HCT116 (cell line): Measurements from ENCODE around the gene APLP1. TPM values are rescaled to one million over a fixed set of nuclear protein-coding genes. Genes with fewer than 3 reads are reported as not detected.

ENCODE experiments used
- ATAC-seq: fragments of 200-7000 bp; cut with Tn5 transposase; 2 replicates; pipeline ENCODE4 v1.9.1; 2020; ENCODE audit warnings: mild to moderate bottlenecking, moderate library complexity
- BruUV-seq: library from RNA; stranded (reverse); fragments of 400-500 nt; replicated peaks from 2 replicates; lab custom pipeline; 2021; lab: Mats Ljungman, UMichigan
- CTCF ChIA-PET: fragments of 300-600 bp; sonication (Branson Sonifier 250); formaldehyde crosslinking; loops from one replicate; lab custom pipeline; 2021; ENCODE audit warnings: antibody characterized with exemption; lab: Charles Lee
- POLR2A ChIA-PET: fragments of 300-600, 350-600 bp; sonication (Branson Sonifier 250); formaldehyde crosslinking; loops from one replicate; lab custom pipeline; 2021; ENCODE audit warnings: antibody characterized with exemption; lab: Charles Lee
- RAD21 ChIA-PET, 2 experiments: fragments of 300-600 bp; sonication (Branson Sonifier 250); formaldehyde crosslinking; loops; one replicate each; lab custom pipeline; 2023; ENCODE audit warnings: low total read pairs in 2 of 2; ENCODE audit not compliant: uncharacterized antibody in 2 of 2, unreplicated experiment in 2 of 2, low non-redundant PET in 1 of 2; lab: Charles Lee
- DNase-seq: peaks from one replicate; pipeline ENCODE4 v3.0.0-alpha.2; 2010; ENCODE audit warnings: low read depth, low spot score
- H2AFZ ChIP-seq: fragments of 200-600 bp; shearing (Covaris generic), sonication (generic); 2 replicates; pipeline ENCODE4 v1.6.1; 2017; ENCODE audit warnings: low read depth, mixed run types, mixed read lengths, antibody characterized with exemption, low read length; ENCODE audit not compliant: poor library complexity, severe bottlenecking
- H3K27ac ChIP-seq: 2 replicates; pipeline ENCODE4 v1.5.1; 2012; ENCODE audit warnings: low read depth, low read length
- H3K27me3 ChIP-seq: fragments of 200-600 bp; sonication (generic); 2 replicates; pipeline ENCODE4 v1.6.1; 2016; ENCODE audit warnings: mixed run types, low read length, mixed read lengths; ENCODE audit not compliant: insufficient read depth
- H3K36me3 ChIP-seq, 2 experiments: fragments of 200-500 bp in 1 of 2; fragments of 200-600 bp in 1 of 2; sonication (Bioruptor generic) in 1 of 2; sonication (generic) in 1 of 2; 2 replicates each; pipeline versions ENCODE4 v1.5.1 to v1.6.1; 2014 to 2016; ENCODE audit warnings: low read length in 2 of 2, inconsistent platforms in 1 of 2, mixed read lengths in 1 of 2, mixed run types in 1 of 2; ENCODE audit not compliant: insufficient read depth in 2 of 2, control insufficient read depth in 1 of 2
- H3K4me1 ChIP-seq, 2 experiments: fragments of 200-600 bp in 1 of 2; sonication (generic) in 1 of 2; 2 replicates each; pipeline versions ENCODE4 v1.5.1 to v1.6.1; 2012 to 2017; ENCODE audit warnings: low read length in 2 of 2, inconsistent platforms in 1 of 2, mild to moderate bottlenecking in 1 of 2, mixed read lengths in 1 of 2, mixed run types in 1 of 2, moderate library complexity in 1 of 2; ENCODE audit not compliant: insufficient read depth in 2 of 2, control insufficient read depth in 1 of 2
- H3K4me2 ChIP-seq: fragments of 200-600 bp; sonication (generic); 2 replicates; pipeline ENCODE4 v1.6.1; 2017; ENCODE audit warnings: mixed run types, low read length, mixed read lengths
- H3K4me3 ChIP-seq, 2 experiments: fragments of 200-600 bp in 1 of 2; sonication (generic) in 1 of 2; replicated peaks in 1 of 2; 2 replicates each; pipeline ENCODE4 v1.5.1; 2011 to 2016; ENCODE audit warnings: low read length in 2 of 2, control low read depth in 1 of 2, low read depth in 1 of 2, mild to moderate bottlenecking in 1 of 2, mixed read lengths in 1 of 2, mixed run types in 1 of 2
- H3K79me2 ChIP-seq: fragments of 200-600 bp; sonication (generic); 2 replicates; pipeline ENCODE4 v1.6.1; 2017; ENCODE audit warnings: mild to moderate bottlenecking, mixed run types, low read length, moderate library complexity, mixed read lengths; ENCODE audit not compliant: insufficient read depth
- H3K9ac ChIP-seq: fragments of 200-600 bp; sonication (generic); 2 replicates; pipeline ENCODE4 v1.6.1; 2016; ENCODE audit warnings: low read length, mixed read lengths
- H3K9me2 ChIP-seq: fragments of 200-600 bp; sonication (generic), shearing (Covaris generic); 2 replicates; pipeline ENCODE4 v1.6.1; 2017; ENCODE audit warnings: mixed run types, mild to moderate bottlenecking, moderate library complexity; ENCODE audit not compliant: insufficient read depth
- H3K9me3 ChIP-seq, 2 experiments: fragments of 200-500 bp in 1 of 2; fragments of 200-600 bp in 1 of 2; sonication (Bioruptor generic) in 1 of 2; sonication (generic) in 1 of 2; 2 replicates each; pipeline ENCODE4 v1.6.1; 2014 to 2017; ENCODE audit warnings: low read length in 2 of 2, mixed read lengths in 2 of 2, inconsistent platforms in 1 of 2, low read depth in 1 of 2, mild to moderate bottlenecking in 1 of 2, mixed run types in 1 of 2, moderate library complexity in 1 of 2; ENCODE audit not compliant: control insufficient read depth in 1 of 2, insufficient read depth in 1 of 2
- H4K20me1 ChIP-seq: fragments of 200-600 bp; sonication (generic), shearing (Covaris generic); 2 replicates; pipeline ENCODE4 v1.6.1; 2017; ENCODE audit warnings: mixed run types, mild to moderate bottlenecking, moderate library complexity; ENCODE audit not compliant: insufficient read depth
- ATF3 ChIP-seq: IDR thresholded peaks from 2 replicates; pipeline ENCODE4 v1.6.1; 2012
- CBX3 ChIP-seq: IDR thresholded peaks from 2 replicates; pipeline ENCODE4 v1.6.1; 2012; ENCODE audit warnings: low read depth
- CEBPB ChIP-seq: IDR thresholded peaks from 2 replicates; pipeline ENCODE4 v1.6.1; 2012; ENCODE audit warnings: low read depth
- EGR1 ChIP-seq: IDR thresholded peaks from 2 replicates; pipeline ENCODE4 v1.6.1; 2012; ENCODE audit warnings: low read depth
- ELF1 ChIP-seq: IDR thresholded peaks from 2 replicates; pipeline ENCODE4 v1.6.1; 2012; ENCODE audit warnings: low read depth, borderline replicate concordance
- EZH2phosphoT487 ChIP-seq: fragments of 200-600 bp; IDR thresholded peaks from 2 replicates; pipeline ENCODE4 v1.6.1; 2018; ENCODE audit warnings: antibody characterized with exemption, borderline replicate concordance
- JUND ChIP-seq: IDR thresholded peaks from 2 replicates; pipeline ENCODE4 v1.6.1; 2012
- POLR2A ChIP-seq: IDR thresholded peaks from 2 replicates; pipeline ENCODE4 v1.7.0; 2011; ENCODE audit warnings: borderline replicate concordance; ENCODE audit not compliant: insufficient read depth, insufficient read length; ENCODE audit errors: extremely low read depth
- RAD21 ChIP-seq: IDR thresholded peaks from 2 replicates; pipeline ENCODE4 v1.6.1; 2012; ENCODE audit warnings: low read depth, mild to moderate bottlenecking
- SIN3A ChIP-seq: IDR thresholded peaks from 2 replicates; pipeline ENCODE4 v1.6.1; 2012; ENCODE audit warnings: low read depth
- SP1 ChIP-seq: IDR thresholded peaks from 2 replicates; pipeline ENCODE4 v1.6.1; 2012; ENCODE audit warnings: low read depth
- TCF7L2 ChIP-seq: IDR thresholded peaks from 2 replicates; pipeline ENCODE4 v1.7.0; 2011; ENCODE audit warnings: borderline replicate concordance, inconsistent platforms; ENCODE audit not compliant: insufficient read depth, insufficient read length; ENCODE audit errors: extremely low read depth
- YY1 ChIP-seq: IDR thresholded peaks from 2 replicates; pipeline ENCODE4 v1.6.1; 2011; ENCODE audit warnings: low read length, low read depth, moderate library complexity, mild to moderate bottlenecking; ENCODE audit not compliant: insufficient replicate concordance; ENCODE audit errors: extremely low read depth
- ZBTB33 ChIP-seq: IDR thresholded peaks from 2 replicates; pipeline ENCODE4 v1.6.1; 2011; ENCODE audit warnings: mild to moderate bottlenecking, low read length, moderate library complexity; ENCODE audit not compliant: insufficient replicate concordance; ENCODE audit errors: extremely low read depth
- ZFX ChIP-seq: fragments of 450-650 bp; IDR thresholded peaks from 2 replicates; pipeline ENCODE4 v1.6.1; 2017
- ZNF274 ChIP-seq: fragments of 200-500 bp; sonication (Bioruptor generic); IDR thresholded peaks from 2 replicates; pipeline ENCODE4 v1.6.1; 2014; ENCODE audit warnings: mild to moderate bottlenecking, low read depth, low read length, inconsistent platforms
- intact Hi-C: fragments of 100-400 bp; cut with micrococcal nuclease; formaldehyde crosslinking; loops from 2 replicates; pipeline ENCODE4 v1.10.0; 2022
- total RNA-seq: library from RNA; stranded (reverse); gene quantifications from one replicate; pipeline ENCODE4 v1.2.1, GENCODE V29; 2021; ENCODE audit not compliant: unreplicated experiment
- TF ChIP-seq, protein P1 (sequence below): IDR thresholded peaks from 2 replicates; pipeline ENCODE4 v1.6.1; 2012; ENCODE audit warnings: low read depth

The APLP1 gene
- total RNA-seq, 1 experiment from 2014 or later, result 41.2 TPM

DNA sequence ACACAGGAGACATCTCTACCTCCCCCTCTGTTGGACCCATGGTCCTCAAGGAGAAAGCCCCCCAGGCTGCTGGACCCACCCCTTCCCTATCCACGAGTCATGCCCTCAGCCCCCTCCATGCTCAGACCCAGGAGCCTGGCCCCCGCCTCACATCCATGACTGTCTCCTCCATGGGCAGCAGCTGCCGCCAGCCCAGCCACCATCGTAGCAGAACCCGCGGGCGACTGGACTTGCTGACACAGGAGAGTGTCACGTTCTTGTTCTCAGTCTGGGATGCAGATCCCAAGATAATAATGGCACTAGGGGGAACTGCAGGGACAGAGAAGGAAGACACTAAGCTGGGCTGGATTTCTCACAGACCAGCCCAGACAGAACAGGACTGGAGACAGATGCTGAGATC is 19.9 kb upstream of the APLP1 start (continued):
- TF ChIP-seq ATF3 (no peak), SP1 (no peak), CBX3 (no peak), EZH2phosphoT487 (no peak), ZNF274 (no peak), JUND (no peak)

DNA sequence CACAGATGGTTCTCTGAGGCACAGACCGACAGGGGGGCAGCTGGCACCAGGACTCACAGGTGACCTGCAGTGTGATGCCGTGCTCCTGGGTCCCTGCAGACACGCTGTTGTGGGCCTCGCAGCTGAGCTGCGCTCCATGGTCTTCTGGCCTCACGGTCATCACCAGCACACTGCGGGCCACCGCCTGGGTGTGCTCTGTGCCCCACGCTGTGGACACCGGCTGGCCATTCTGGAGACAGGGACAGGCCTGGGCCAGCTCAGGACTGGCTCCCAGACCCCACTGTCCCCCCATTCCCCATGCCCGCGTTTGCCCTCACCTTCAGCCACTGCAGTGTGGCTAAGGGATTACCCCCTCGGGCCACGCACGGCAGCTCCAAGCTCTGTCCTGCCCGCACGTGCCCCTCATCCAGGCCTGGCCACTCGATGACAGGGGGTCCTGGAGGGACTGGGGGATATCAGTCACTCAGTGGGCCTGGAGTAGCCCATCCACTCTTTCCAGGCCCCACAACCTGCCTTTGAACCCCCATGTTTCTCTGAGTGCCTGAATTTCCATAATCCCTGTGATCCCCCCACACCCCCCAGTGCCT is 19.4 kb upstream of the APLP1 start:
- Histone ChIP-seq H3K9ac (no peak overlapping the region), H3K27me3 (no peaks in the 10 kb centered on the region), H2AFZ (no peak overlapping the region), H3K79me2 (no peaks in the 10 kb centered on the region), H3K4me1 (peaks cover 17 to 28% of the 10 kb centered on the region in 2 experiments; a peak in 3 of 4 replicates), H3K4me3 (no peak overlapping the region), H3K36me3 (no peaks in the 10 kb centered on the region), H4K20me1 (no peaks in the 10 kb centered on the region), H3K27ac (no peak overlapping the region), H3K4me2 (no peak overlapping the region), H3K9me2 (no peaks in the 10 kb centered on the region), H3K9me3 (no peaks in the 10 kb centered on the region)
- intact Hi-C loops, result no loop called here
- ChIA-PET CTCF (no interaction called here), POLR2A (no interaction called here), RAD21 (no interaction called here)
- no peak for TF ChIP-seq ZFX
- TF ChIP-seq, protein P1, sequence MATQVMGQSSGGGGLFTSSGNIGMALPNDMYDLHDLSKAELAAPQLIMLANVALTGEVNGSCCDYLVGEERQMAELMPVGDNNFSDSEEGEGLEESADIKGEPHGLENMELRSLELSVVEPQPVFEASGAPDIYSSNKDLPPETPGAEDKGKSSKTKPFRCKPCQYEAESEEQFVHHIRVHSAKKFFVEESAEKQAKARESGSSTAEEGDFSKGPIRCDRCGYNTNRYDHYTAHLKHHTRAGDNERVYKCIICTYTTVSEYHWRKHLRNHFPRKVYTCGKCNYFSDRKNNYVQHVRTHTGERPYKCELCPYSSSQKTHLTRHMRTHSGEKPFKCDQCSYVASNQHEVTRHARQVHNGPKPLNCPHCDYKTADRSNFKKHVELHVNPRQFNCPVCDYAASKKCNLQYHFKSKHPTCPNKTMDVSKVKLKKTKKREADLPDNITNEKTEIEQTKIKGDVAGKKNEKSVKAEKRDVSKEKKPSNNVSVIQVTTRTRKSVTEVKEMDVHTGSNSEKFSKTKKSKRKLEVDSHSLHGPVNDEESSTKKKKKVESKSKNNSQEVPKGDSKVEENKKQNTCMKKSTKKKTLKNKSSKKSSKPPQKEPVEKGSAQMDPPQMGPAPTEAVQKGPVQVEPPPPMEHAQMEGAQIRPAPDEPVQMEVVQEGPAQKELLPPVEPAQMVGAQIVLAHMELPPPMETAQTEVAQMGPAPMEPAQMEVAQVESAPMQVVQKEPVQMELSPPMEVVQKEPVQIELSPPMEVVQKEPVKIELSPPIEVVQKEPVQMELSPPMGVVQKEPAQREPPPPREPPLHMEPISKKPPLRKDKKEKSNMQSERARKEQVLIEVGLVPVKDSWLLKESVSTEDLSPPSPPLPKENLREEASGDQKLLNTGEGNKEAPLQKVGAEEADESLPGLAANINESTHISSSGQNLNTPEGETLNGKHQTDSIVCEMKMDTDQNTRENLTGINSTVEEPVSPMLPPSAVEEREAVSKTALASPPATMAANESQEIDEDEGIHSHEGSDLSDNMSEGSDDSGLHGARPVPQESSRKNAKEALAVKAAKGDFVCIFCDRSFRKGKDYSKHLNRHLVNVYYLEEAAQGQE, result no peak
- no peak for TF ChIP-seq CEBPB
- no peak for TF ChIP-seq ZBTB33
- no peak for TF ChIP-seq YY1
- TF ChIP-seq TCF7L2, result no peak
- no peak for TF ChIP-seq POLR2A
- TF ChIP-seq ELF1, result no peak
- no peak for TF ChIP-seq JUND
- no peak for TF ChIP-seq CBX3
- no peak for TF ChIP-seq RAD21
- no peak for TF ChIP-seq EGR1
- TF ChIP-seq SIN3A, result no peak
- TF ChIP-seq ZNF274, result no peak
- no peak for TF ChIP-seq ATF3
- no TSS peak for BruUV-seq
- DNase-seq, result no peak
- ATAC-seq, result no peak
